HG02759 (cell line): Measurements from ENCODE around the gene SLC23A2.

Experiments used
- ATAC-seq: cut with Tn5 transposase; IDR thresholded peaks from one replicate; pipeline ENCODE4 v1.9.1; 2021; ENCODE audit warnings: mild to moderate bottlenecking, moderate library complexity; ENCODE audit not compliant: unreplicated experiment

The SLC23A2 gene

GRCh38 chr20:4910951-4911350 is 90.4 kb downstream of the SLC23A2 start:
- ATAC-seq: no peak

GRCh38 chr20:4905613-4906012 is 95.7 kb downstream of the SLC23A2 start:
- no peak for ATAC-seq

- no peak for ATAC-seq
These were observed 96.1 kb downstream of the SLC23A2 start for GRCh38 chr20:4905195-4905594.

- no peak for ATAC-seq
These were observed 97.0 kb downstream of the SLC23A2 start for GRCh38 chr20:4904127-4904860.

- no peak for ATAC-seq
These were observed 98.5 kb downstream of the SLC23A2 start for GRCh38 chr20:4902788-4903187.

- no peak for ATAC-seq
These were observed 100.1 kb downstream of the SLC23A2 start for GRCh38 chr20:4901031-4901818.

- ATAC-seq: no peak
These were observed 102.7 kb downstream of the SLC23A2 start for GRCh38 chr20:4898282-4899244.

- no peak for ATAC-seq
These were observed 103.7 kb downstream of the SLC23A2 start for GRCh38 chr20:4897600-4897999.

- no peak for ATAC-seq
These were observed 104.3 kb downstream of the SLC23A2 start for GRCh38 chr20:4896971-4897497.

- no peak for ATAC-seq
These were observed 105.1 kb downstream of the SLC23A2 start for GRCh38 chr20:4896119-4896702.

- ATAC-seq: peak; percentile 51
These were observed 106.3 kb downstream of the SLC23A2 start for GRCh38 chr20:4894981-4895381.

GRCh38 chr20:4894409-4894808 is 106.9 kb downstream of the SLC23A2 start:
- no peak for ATAC-seq

GRCh38 chr20:4893709-4894108 is 107.6 kb downstream of the SLC23A2 start:
- ATAC-seq: no peak

- no peak for ATAC-seq
These were observed 109.3 kb downstream of the SLC23A2 start for GRCh38 chr20:4891997-4892396.

GRCh38 chr20:4891190-4891763 is 110.0 kb downstream of the SLC23A2 start:
- no peak for ATAC-seq

- no peak for ATAC-seq
These were observed 111.9 kb downstream of the SLC23A2 start for GRCh38 chr20:4889446-4889845.

GRCh38 chr20:4887586-4887985 is 113.7 kb downstream of the SLC23A2 start:
- ATAC-seq: no peak

- no peak for ATAC-seq
These were observed 114.4 kb downstream of the SLC23A2 start for GRCh38 chr20:4886771-4887527.

- no peak for ATAC-seq
These were observed 115.4 kb downstream of the SLC23A2 start for GRCh38 chr20:4885877-4886276.
